IMR-90 (cell line): ENCODE measurements around the gene ZBTB48. TPM values are rescaled to one million over a fixed set of nuclear protein-coding genes. Genes with fewer than 3 reads are reported as not detected.

Experiments used
- ATAC-seq: fragments of 200-7000 bp; cut with Tn5 transposase; 2 replicates; pipeline ENCODE4 v1.9.1; 2020; ENCODE audit warnings: low read depth, mild to moderate bottlenecking, moderate library complexity
- BruUV-seq: library from RNA; stranded (reverse); fragments of 400-500 nt; replicated peaks from 2 replicates; lab custom pipeline; 2021; lab: Mats Ljungman, UMichigan
- CTCF ChIA-PET: fragments of 300-600 bp; formaldehyde crosslinking; extraction: SDS; loops from one replicate; lab custom pipeline; 2021; ENCODE audit warnings: antibody characterized with exemption; lab: Yijun Ruan, JAX
- POLR2A ChIA-PET: fragments of 300-600 bp; sonication (Branson Sonifier 250); formaldehyde crosslinking; loops from one replicate; lab custom pipeline; 2022; ENCODE audit warnings: antibody characterized with exemption; ENCODE audit not compliant: unreplicated experiment; lab: Charles Lee
- DNase-seq: peaks from one replicate; pipeline ENCODE4 v3.0.0; 2013
- H2AFZ ChIP-seq: replicated peaks from 2 replicates; pipeline ENCODE3; 2013; ENCODE audit warnings: low read length, mild to moderate bottlenecking; ENCODE audit not compliant: poor library complexity
- H2AK5ac ChIP-seq: 2 replicates; pipeline ENCODE4 v1.6.1; 2013; ENCODE audit warnings: low read depth, low read length, inconsistent platforms
- H2AK9ac ChIP-seq: replicated peaks from 2 replicates; pipeline ENCODE3; 2013; ENCODE audit warnings: mild to moderate bottlenecking, low read depth, low read length, moderate library complexity; ENCODE audit not compliant: poor library complexity
- H2BK120ac ChIP-seq: 2 replicates; pipeline ENCODE4 v1.6.1; 2013; ENCODE audit warnings: low read depth, low read length, inconsistent platforms
- H2BK15ac ChIP-seq: 3 replicates; pipeline ENCODE4 v1.6.1; 2013; ENCODE audit warnings: low read depth, low read length, inconsistent platforms
- H2BK20ac ChIP-seq: 2 replicates; pipeline ENCODE4 v1.6.1; 2013; ENCODE audit warnings: low read depth, mild to moderate bottlenecking, inconsistent platforms, low read length, moderate library complexity
- H2BK5ac ChIP-seq: 2 replicates; pipeline ENCODE4 v1.6.1; 2013; ENCODE audit warnings: mild to moderate bottlenecking, low read depth, low read length, inconsistent platforms; ENCODE audit not compliant: poor library complexity, severe bottlenecking
- H3K14ac ChIP-seq: replicated peaks from 2 replicates; pipeline ENCODE4 v1.6.1; 2013; ENCODE audit warnings: low read depth, low read length, inconsistent platforms
- H3K18ac ChIP-seq: 2 replicates; pipeline ENCODE4 v1.6.1; 2013; ENCODE audit warnings: low read depth, low read length, control low read depth
- H3K23ac ChIP-seq: 2 replicates; pipeline ENCODE4 v1.6.1; 2013; ENCODE audit warnings: low read depth, low read length, inconsistent platforms
- H3K27ac ChIP-seq: 2 replicates; pipeline ENCODE4 v1.5.1; 2013; ENCODE audit warnings: mild to moderate bottlenecking, control low read depth, low read length; ENCODE audit not compliant: insufficient read depth
- H3K27me3 ChIP-seq: 2 replicates; pipeline ENCODE4 v1.6.1; 2013; ENCODE audit warnings: low read length; ENCODE audit not compliant: control insufficient read depth, insufficient read depth
- H3K36me3 ChIP-seq: 2 replicates; pipeline ENCODE4 v1.6.1; 2013; ENCODE audit warnings: low read length, mixed read lengths; ENCODE audit not compliant: control insufficient read depth, insufficient read depth
- H3K4ac ChIP-seq: 2 replicates; pipeline ENCODE4 v1.6.1; 2013; ENCODE audit warnings: low read depth, low read length, inconsistent platforms
- H3K4me1 ChIP-seq: 2 replicates; pipeline ENCODE4 v1.6.1; 2013; ENCODE audit warnings: low read length, mixed read lengths; ENCODE audit not compliant: control insufficient read depth, insufficient read depth
- H3K4me2 ChIP-seq: 2 replicates; pipeline ENCODE4 v1.6.1; 2013; ENCODE audit warnings: low read depth, mild to moderate bottlenecking, control low read depth, low read length, moderate library complexity
- H3K4me3 ChIP-seq: 2 replicates; pipeline ENCODE4 v1.5.1; 2013; ENCODE audit warnings: low read depth, mild to moderate bottlenecking, control low read depth, low read length, moderate library complexity; ENCODE audit not compliant: insufficient read depth
- H3K56ac ChIP-seq: 2 replicates; pipeline ENCODE4 v1.6.1; 2013; ENCODE audit warnings: low read length, inconsistent platforms; ENCODE audit not compliant: insufficient read depth; ENCODE audit errors: extremely low read depth
- H3K79me1 ChIP-seq, 2 experiments: 2 replicates each; pipeline ENCODE4 v1.6.1; 2013; ENCODE audit warnings: low read length in 2 of 2, inconsistent platforms in 1 of 2, low read depth in 1 of 2
- H3K9ac ChIP-seq: 2 replicates; pipeline ENCODE4 v1.6.1; 2013; ENCODE audit warnings: low read depth, low read length, control low read depth
- H3K9me1 ChIP-seq: 2 replicates; pipeline ENCODE4 v1.6.1; 2013; ENCODE audit warnings: low read length, inconsistent platforms; ENCODE audit not compliant: insufficient read depth
- H3K9me3 ChIP-seq: 2 replicates; pipeline ENCODE4 v1.6.1; 2013; ENCODE audit warnings: low read length; ENCODE audit not compliant: control insufficient read depth, insufficient read depth
- H4K20me1 ChIP-seq: 2 replicates; pipeline ENCODE4 v1.6.1; 2013; ENCODE audit warnings: low read length, inconsistent platforms; ENCODE audit not compliant: insufficient read depth
- H4K5ac ChIP-seq: 2 replicates; pipeline ENCODE4 v1.6.1; 2013; ENCODE audit warnings: mild to moderate bottlenecking, low read depth, low read length, control low read depth
- H4K8ac ChIP-seq, 2 experiments: 2 replicates each; pipeline ENCODE4 v1.6.1; 2013; ENCODE audit warnings: low read depth in 2 of 2, low read length in 2 of 2, control low read depth in 1 of 2, inconsistent platforms in 1 of 2
- H4K91ac ChIP-seq: 2 replicates; pipeline ENCODE4 v1.6.1; 2013; ENCODE audit warnings: low read depth, low read length, inconsistent platforms; ENCODE audit not compliant: insufficient read depth
- BHLHE40 ChIP-seq: fragments of 150-350 bp; IDR thresholded peaks from 2 replicates; pipeline ENCODE4 v1.6.1; 2016; ENCODE audit warnings: mild to moderate bottlenecking, low read depth, low read length
- ELK1 ChIP-seq: fragments of 150-350 bp; IDR thresholded peaks from 2 replicates; pipeline ENCODE4 v1.6.1; 2016; ENCODE audit warnings: low read depth, mild to moderate bottlenecking, low read length, moderate library complexity, borderline replicate concordance
- MAZ ChIP-seq: IDR thresholded peaks from 2 replicates; pipeline ENCODE4 v1.6.1; 2012; ENCODE audit warnings: low read depth, mild to moderate bottlenecking, low read length, improper control_type of control experiment, moderate library complexity, borderline replicate concordance
- POLR2A ChIP-seq: IDR thresholded peaks from 2 replicates; pipeline ENCODE4 v1.6.1; 2012; ENCODE audit warnings: mild to moderate bottlenecking, low read depth, low read length
- RAD21 ChIP-seq: IDR thresholded peaks from 2 replicates; pipeline ENCODE4 v1.6.1; 2012; ENCODE audit warnings: low read length, improper control_type of control experiment
- USF2 ChIP-seq: fragments of 150-350 bp; IDR thresholded peaks from 2 replicates; pipeline ENCODE4 v1.6.1; 2017; ENCODE audit warnings: mild to moderate bottlenecking, antibody characterized with exemption, low read length, low read depth
- WGBS, 2 experiments: methylation state at CpG; one replicate each; pipeline versions ENCODE4 v1.1.5 to v1.1.7; 2013; ENCODE audit warnings: missing lambda C conversion rate in 2 of 2; ENCODE audit not compliant: insufficient read length in 1 of 2; ENCODE audit errors: extremely low coverage in 2 of 2; 5-methylcytosine and 5-hydroxymethylcytosine counted together
- dilution Hi-C: fragments of 300-500 bp; cut with HindIII; formaldehyde crosslinking; loops from one replicate; pipeline ENCODE4 v1.14.3; 2018; ENCODE audit warnings: low sequenced_read_pairs; ENCODE audit not compliant: unreplicated experiment
- in situ Hi-C: fragments of 300-500 bp; cut with MboI; formaldehyde crosslinking; loops from 3 replicates; pipeline ENCODE4 v1.14.3; 2019; ENCODE audit warnings: low sequenced_read_pairs, inconsistent platforms, mixed read lengths
- intact Hi-C: fragments of 100-400 bp; cut with micrococcal nuclease; formaldehyde crosslinking; loops from 2 replicates; pipeline ENCODE4 v1.10.0; 2022
- polyA plus RNA-seq, 3 experiments: library from polyadenylated mRNA; depleted of rRNA; stranded (reverse); fragments of >200 nt; gene quantifications; 2 replicates each; pipeline ENCODE4 v1.2.3, GENCODE V29; 2012; ENCODE audit warnings: low replicate concordance in 1 of 3
- total RNA-seq: library from RNA; depleted of rRNA; stranded (reverse); fragments of >200 nt; gene quantifications from 2 replicates; pipeline ENCODE4 v1.2.3, GENCODE V29; 2012

The ZBTB48 gene
- total and polyA plus RNA-seq, 2 of the 4 experiments (the other 2 are of a cell fraction), result 9.3 to 17.5 TPM

- no peak overlapping the region for H2BK15ac ChIP-seq
- H2AK5ac ChIP-seq, result no peak overlapping the region
- no peak overlapping the region for H4K91ac ChIP-seq
- H2AFZ ChIP-seq, result no peak overlapping the region
- H3K36me3 ChIP-seq, result peaks cover 34% of the 10 kb centered on the region
- intact Hi-C loops (no loop called here), dilution Hi-C loops (no loop called here), in situ Hi-C loops (no loop called here)
- no peak for TF ChIP-seq MAZ
- no peak for TF ChIP-seq ELK1
- TF ChIP-seq POLR2A, result no peak
- TF ChIP-seq BHLHE40, result no peak
- no peak for TF ChIP-seq USF2
- TF ChIP-seq RAD21, result no peak
- H4K5ac ChIP-seq, result no peak overlapping the region
- BruUV-seq, result no TSS peak
- H3K9me1 ChIP-seq, result peaks cover 11% of the 10 kb centered on the region; the same call in 1 of the 2 replicates
- peaks cover 15 to 55% of the 10 kb centered on the region in 2 experiments for H3K79me1 ChIP-seq
- no peak overlapping the region for H3K14ac ChIP-seq
- peaks cover 7% of the 10 kb centered on the region for H3K4me1 ChIP-seq
- ChIA-PET POLR2A (no interaction called here), CTCF (no interaction called here)
- H3K56ac ChIP-seq, result no peak overlapping the region
- ATAC-seq (no peak), DNase-seq (no peak)
- no peak overlapping the region for H3K18ac ChIP-seq
- H2AK9ac ChIP-seq, result no peak overlapping the region
- no peak overlapping the region for H2BK20ac ChIP-seq
- no peak overlapping the region for H3K4ac ChIP-seq
- H4K20me1 ChIP-seq, result peaks cover 32% of the 10 kb centered on the region
- no peaks in the 10 kb centered on the region for H3K27me3 ChIP-seq
- no peak overlapping the region for H3K23ac ChIP-seq
- no peak overlapping the region for H3K4me2 ChIP-seq
- no peak overlapping the region for H4K8ac ChIP-seq
- H3K4me3 ChIP-seq, result no peak overlapping the region
- no peak overlapping the region for H2BK120ac ChIP-seq
- no peaks in the 10 kb centered on the region for H3K9me3 ChIP-seq
- no peak overlapping the region for H3K9ac ChIP-seq
- no peak overlapping the region for H2BK5ac ChIP-seq
- WGBS, 2 experiments, result 78% methylated on average over 5 of the region's 12 CpGs; no CpG with 5 or more reads in 1 of the 2 experiments
- H3K27ac ChIP-seq, result no peak overlapping the region
These were observed 5.4 kb downstream of the ZBTB48 start for GRCh38 chr1:6585081-6585722.
